ENCODE data around the gene PPP1CC. TPM values are rescaled to one million over a fixed set of nuclear protein-coding genes. Genes with fewer than 3 reads are reported as not detected.
A peak's percentile ranks its signal among the peaks of the same experiment; 100 is the strongest.

PPP1CC gene
- total RNA-seq, 4 donors from 2014 or later: 74.5 to 96.4 (median 83.9) TPM

DNA sequence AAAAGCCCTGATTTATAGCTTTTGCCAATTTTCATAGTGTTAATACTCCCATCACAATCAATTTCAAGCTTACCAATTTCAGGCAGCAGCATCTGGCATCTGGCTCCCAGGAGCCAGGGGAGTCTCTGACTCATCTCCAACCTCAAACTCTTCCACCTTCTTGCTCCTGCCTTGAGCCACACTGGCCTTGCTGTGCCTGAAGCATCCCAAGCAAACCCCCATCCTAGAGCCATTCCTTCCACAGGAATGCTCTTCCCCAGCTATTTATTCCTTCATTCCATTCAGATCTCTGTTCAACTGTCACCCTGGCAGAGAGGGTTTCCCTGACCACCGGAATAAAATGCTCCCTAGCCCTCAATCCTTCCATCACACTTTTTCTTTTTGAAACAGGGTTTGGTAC, 13.9 kb upstream of the PPP1CC start:
- DNase-seq (ENCODE audit: low spot score in 2 of 2): no peak
- peaks cover 0 to 4% (median 0%) of the 10 kb centered on the region in 4 donors for H3K4me1 ChIP-seq
- WGBS, 2 donors: 75 to 86% methylated on average over 1 of the region's 1 CpG
- H3K4me3 ChIP-seq: no peak overlapping the region
- no peaks in the 10 kb centered on the region for H3K9me3 ChIP-seq
- H3K27ac ChIP-seq: no peak overlapping the region
- TF ChIP-seq EP300 (IDR thresholded peaks at IDR 0.05): no peak
- TF ChIP-seq, protein P1, sequence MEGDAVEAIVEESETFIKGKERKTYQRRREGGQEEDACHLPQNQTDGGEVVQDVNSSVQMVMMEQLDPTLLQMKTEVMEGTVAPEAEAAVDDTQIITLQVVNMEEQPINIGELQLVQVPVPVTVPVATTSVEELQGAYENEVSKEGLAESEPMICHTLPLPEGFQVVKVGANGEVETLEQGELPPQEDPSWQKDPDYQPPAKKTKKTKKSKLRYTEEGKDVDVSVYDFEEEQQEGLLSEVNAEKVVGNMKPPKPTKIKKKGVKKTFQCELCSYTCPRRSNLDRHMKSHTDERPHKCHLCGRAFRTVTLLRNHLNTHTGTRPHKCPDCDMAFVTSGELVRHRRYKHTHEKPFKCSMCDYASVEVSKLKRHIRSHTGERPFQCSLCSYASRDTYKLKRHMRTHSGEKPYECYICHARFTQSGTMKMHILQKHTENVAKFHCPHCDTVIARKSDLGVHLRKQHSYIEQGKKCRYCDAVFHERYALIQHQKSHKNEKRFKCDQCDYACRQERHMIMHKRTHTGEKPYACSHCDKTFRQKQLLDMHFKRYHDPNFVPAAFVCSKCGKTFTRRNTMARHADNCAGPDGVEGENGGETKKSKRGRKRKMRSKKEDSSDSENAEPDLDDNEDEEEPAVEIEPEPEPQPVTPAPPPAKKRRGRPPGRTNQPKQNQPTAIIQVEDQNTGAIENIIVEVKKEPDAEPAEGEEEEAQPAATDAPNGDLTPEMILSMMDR (IDR thresholded peaks at IDR 0.05): no peak
- no peak for TF ChIP-seq POLR2A (IDR thresholded peaks at IDR 0.05)
- no peaks in the 10 kb centered on the region for H3K27me3 ChIP-seq
- no peaks in the 10 kb centered on the region for H3K36me3 ChIP-seq

DNA sequence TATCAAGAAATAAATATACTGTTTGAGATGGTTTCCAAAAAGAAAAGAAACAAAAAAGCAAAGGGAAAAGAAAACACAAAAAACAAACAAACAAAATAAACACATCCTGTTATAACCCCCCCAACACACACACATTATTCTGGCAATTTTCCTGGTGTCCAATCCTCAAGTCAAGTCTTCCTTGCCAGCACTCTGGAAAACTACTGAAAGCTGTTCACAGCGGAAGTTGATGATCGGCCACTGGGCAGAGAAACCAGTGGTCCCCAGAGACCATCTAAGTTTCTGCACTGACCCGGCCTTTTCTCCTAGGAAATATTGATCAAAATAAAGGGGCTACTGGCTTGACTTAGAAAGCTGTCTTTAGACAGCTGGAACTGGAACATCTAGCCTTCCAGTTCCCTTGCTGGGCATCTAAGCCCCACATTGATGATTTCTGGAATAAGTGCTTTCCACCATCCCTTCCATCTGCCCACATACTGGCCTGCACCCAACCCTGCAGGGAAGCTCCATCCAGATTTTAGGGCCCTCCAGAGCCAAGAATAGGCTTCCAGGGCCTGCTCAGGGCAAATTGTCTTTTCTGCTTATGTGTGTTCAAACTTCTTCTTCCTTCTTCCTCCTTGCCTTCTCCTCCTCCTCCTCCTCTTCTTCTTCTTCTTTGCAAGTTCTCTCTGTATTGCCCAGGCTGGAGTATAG, 11.6 kb upstream of the PPP1CC start:
- H3K4me1 ChIP-seq: peaks cover 0 to 4% (median 0%) of the 10 kb centered on the region in 4 donors
- WGBS, 2 donors: 62 to 63% methylated on average over 3 of the region's 3 CpGs
- H3K9me3 ChIP-seq: no peaks in the 10 kb centered on the region
- H3K27me3 ChIP-seq: no peaks in the 10 kb centered on the region
- no peak overlapping the region for H3K27ac ChIP-seq
- no peaks in the 10 kb centered on the region for H3K36me3 ChIP-seq
- no peak for DNase-seq (ENCODE audit: low spot score in 2 of 2)
- H3K4me3 ChIP-seq: no peak overlapping the region
- no peak for TF ChIP-seq EP300 (IDR thresholded peaks at IDR 0.05)
- TF ChIP-seq POLR2A (IDR thresholded peaks at IDR 0.05): no peak
- TF ChIP-seq, protein P1 (IDR thresholded peaks at IDR 0.05): no peak

GRCh38 chr12:110750784-110751461, 8.2 kb upstream of the PPP1CC start:
- H3K4me3 ChIP-seq: no peak overlapping the region
- peaks cover 0 to 4% (median 0%) of the 10 kb centered on the region in 4 donors for H3K4me1 ChIP-seq
- DNase-seq (ENCODE audit: low spot score in 2 of 2): no peak
- H3K9me3 ChIP-seq: no peaks in the 10 kb centered on the region
- no peak for TF ChIP-seq POLR2A (IDR thresholded peaks at IDR 0.05)
- no peak for TF ChIP-seq EP300 (IDR thresholded peaks at IDR 0.05)
- TF ChIP-seq, protein P1 (IDR thresholded peaks at IDR 0.05): no peak
- H3K36me3 ChIP-seq: no peaks in the 10 kb centered on the region
- no peaks in the 10 kb centered on the region for H3K27me3 ChIP-seq
- 85 to 88% methylated on average over 13 of the region's 13 CpGs for WGBS, 2 donors
- peak overlapping the region in 1 of 4 donors; percentile 29 for H3K27ac ChIP-seq

- no peaks in the 10 kb centered on the region for H3K9me3 ChIP-seq
- no peaks in the 10 kb centered on the region for H3K36me3 ChIP-seq
- H3K4me1 ChIP-seq: peaks cover 0 to 28% (median 12%) of the 10 kb centered on the region in 4 donors
- H3K27me3 ChIP-seq: no peaks in the 10 kb centered on the region
- TF ChIP-seq, protein P1 (IDR thresholded peaks at IDR 0.05): no peak
- H3K27ac ChIP-seq: no peak overlapping the region
- WGBS, 2 donors: 91 to 92% methylated on average over 6 of the region's 6 CpGs
- DNase-seq (ENCODE audit: low spot score in 2 of 2): no peak
- H3K4me3 ChIP-seq: no peak overlapping the region
These were observed 3.9 kb upstream of the PPP1CC start for GRCh38 chr12:110746550-110746949.
